ENCODE results near the gene PPP1R3F.

PPP1R3F gene

DNA sequence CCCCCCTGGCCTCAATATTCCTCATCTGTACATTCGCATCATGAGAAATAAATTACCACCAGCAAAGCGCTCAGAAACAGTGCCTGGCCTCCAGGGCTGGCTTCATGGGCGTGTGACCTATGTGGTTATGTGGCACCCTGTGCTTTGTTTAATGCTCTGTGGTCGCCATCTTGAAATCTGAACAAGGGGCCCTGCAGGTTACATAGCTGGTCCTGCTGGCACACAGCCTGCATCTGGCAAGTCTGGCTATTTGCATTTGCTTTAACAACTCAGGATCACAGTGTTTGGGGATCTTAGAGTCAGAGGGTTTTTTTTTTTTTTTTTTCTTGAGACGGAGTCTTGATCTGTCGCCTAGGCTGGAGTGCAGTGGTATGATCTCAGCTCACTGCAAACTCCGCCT lies 15.0 kb upstream of the PPP1R3F start:
- DNase-seq (ENCODE audit: low read depth in 2 of 2), result no peak
- H3K4me3 ChIP-seq (replicated peaks in 1 of 2; ENCODE audit: low read depth in 2 of 2, low read length in 2 of 2), result no peak overlapping the region
- TF ChIP-seq, protein P1, sequence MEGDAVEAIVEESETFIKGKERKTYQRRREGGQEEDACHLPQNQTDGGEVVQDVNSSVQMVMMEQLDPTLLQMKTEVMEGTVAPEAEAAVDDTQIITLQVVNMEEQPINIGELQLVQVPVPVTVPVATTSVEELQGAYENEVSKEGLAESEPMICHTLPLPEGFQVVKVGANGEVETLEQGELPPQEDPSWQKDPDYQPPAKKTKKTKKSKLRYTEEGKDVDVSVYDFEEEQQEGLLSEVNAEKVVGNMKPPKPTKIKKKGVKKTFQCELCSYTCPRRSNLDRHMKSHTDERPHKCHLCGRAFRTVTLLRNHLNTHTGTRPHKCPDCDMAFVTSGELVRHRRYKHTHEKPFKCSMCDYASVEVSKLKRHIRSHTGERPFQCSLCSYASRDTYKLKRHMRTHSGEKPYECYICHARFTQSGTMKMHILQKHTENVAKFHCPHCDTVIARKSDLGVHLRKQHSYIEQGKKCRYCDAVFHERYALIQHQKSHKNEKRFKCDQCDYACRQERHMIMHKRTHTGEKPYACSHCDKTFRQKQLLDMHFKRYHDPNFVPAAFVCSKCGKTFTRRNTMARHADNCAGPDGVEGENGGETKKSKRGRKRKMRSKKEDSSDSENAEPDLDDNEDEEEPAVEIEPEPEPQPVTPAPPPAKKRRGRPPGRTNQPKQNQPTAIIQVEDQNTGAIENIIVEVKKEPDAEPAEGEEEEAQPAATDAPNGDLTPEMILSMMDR (IDR thresholded peaks at IDR 0.05; ENCODE audit: low read depth, low read length), result no peak

DNA sequence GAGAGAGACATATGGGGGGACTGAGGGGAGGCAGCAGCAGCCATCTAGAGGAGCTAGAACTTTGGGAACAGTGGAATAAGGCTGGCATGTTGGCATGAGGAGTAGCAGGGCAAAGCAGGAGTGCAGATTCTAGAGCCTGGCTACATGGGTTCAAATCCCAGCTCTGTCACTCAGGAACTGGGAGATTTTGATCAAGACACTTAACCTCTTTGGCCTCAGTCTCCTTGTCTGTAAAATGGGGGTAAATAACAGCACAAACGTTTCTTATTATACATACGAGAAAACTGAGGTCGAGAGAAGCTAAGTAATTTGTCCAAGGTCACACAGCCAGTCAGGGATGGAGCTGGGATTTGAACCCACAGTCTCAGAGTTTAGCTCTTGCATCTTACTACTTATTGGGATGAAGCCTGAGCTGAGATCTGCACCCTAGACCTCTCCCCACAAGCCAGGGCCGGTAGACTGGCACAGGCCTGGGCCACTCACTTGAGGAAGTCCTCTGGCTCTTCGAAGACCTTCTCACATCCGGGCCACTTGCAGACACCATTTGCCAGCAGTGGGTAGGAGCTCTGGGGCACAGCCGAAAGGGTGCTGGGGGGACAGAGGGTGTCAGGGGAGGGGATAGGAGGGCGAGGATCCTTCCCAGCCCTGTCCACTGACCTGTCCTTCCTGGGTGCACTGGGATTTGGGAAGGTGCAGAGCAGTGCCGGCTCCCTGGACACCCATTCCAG lies 13.2 kb upstream of the PPP1R3F start:
- H3K4me3 ChIP-seq (replicated peaks in 1 of 2; ENCODE audit: low read depth in 2 of 2, low read length in 2 of 2), result no peak overlapping the region
- no peak for DNase-seq (ENCODE audit: low read depth in 2 of 2)
- TF ChIP-seq, protein P1 (IDR thresholded peaks at IDR 0.05; ENCODE audit: low read depth, low read length), result no peak

DNA sequence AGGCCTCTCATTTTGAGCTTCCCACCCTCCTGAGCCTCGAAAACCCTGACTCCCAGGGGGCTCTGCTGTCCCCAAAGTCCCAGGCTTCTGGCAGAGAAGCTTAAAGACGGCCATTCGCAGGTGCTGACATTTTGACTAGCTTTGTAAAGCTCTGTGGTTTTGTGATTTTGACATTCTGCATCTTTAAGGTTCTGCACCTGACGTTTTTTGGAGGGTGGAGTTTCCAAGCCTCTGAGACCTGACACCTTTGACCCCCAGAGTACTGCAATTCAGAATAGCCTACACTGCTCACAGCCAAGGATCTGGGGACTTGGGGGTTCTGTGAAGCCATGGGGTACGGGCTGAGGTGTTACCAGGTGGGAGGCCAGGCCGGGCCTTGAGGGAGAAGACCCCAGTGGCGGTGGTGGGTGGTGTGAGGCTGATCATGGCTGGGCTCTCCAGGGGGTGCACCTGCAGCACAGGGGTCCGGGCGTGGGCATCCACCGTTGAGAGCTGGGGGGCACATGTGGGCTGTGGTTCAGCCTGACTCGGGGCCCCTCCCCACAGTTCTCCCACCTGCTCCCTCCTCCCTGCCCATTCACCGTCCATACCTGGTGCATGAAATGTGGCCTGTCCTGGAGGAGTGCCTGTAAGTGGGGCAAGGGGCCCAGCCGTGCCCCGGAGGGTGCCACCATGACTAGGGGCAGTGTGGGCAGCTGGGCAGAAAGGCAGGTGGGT lies 12.4 kb upstream of the PPP1R3F start:
- H3K4me3 ChIP-seq (replicated peaks in 1 of 2; ENCODE audit: low read depth in 2 of 2, low read length in 2 of 2), result no peak overlapping the region
- TF ChIP-seq, protein P1 (IDR thresholded peaks at IDR 0.05; ENCODE audit: low read depth, low read length), result no peak
- DNase-seq (ENCODE audit: low read depth in 2 of 2), result no peak

DNA sequence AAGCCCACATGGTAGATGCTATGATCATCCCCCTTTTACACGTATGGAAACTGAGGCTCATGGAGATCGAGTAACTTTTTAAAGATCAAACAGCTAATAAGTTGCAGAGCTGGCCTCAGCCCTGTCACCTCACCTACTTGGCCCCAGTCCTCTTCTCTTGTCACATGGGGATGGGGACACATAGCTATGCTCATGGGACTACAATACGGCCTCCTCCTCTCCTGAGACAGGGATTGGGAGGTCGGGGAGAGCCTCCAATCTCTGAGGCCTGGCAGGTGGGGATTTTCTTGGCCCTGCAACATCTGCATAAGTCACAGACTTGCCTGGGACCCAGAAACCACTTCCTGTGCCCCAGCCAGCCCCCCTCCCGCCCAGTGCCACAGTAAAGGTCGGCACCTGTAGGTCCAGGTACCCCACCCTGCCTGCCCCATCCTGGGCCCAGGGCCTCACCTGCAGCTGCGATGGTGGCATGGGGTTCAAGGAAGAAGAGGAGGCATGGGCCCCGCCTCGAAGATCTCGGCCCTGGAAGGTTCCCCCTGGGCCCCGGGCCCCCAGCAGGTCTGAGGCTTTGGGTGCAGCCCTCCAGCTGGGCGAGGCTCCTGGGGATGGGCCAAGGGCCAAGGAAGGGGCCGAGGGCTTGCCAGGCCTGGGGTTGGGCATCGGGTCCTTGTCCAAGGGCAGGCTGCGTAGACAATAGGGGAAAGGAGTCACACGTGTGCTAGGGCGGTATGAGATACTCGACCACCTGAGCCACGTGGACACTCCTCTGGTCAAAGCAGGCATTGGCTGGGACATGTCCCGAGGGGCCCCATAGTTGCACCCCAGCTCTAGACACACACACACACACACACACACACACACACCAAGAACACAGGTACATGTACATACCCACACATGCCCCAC lies 11.5 kb upstream of the PPP1R3F start:
- H3K4me3 ChIP-seq (replicated peaks in 1 of 2; ENCODE audit: low read depth in 2 of 2, low read length in 2 of 2), result no peak overlapping the region
- TF ChIP-seq, protein P1 (IDR thresholded peaks at IDR 0.05; ENCODE audit: low read depth, low read length), result no peak
- DNase-seq (ENCODE audit: low read depth in 2 of 2), result no peak

DNA sequence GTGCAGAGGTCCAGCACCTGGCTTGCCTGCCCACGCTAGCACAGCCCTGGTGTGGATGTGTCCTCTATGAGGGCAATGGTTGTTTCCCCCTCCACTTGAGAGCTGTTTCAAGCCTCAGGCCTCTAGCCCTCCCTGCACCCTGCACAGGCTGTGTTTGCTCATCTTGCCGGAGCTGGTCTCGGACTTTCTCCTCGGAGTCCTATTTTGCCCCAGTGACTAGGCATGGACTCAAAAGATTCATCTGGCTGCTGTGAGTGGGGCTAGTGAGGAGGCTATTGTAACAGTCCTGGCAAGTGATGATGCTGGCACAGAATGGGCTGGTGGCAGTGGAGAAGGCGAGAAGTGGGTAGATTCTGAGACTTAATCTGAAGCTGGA lies 10.9 kb upstream of the PPP1R3F start:
- no peak for DNase-seq (ENCODE audit: low read depth in 2 of 2)
- no peak overlapping the region for H3K4me3 ChIP-seq (replicated peaks in 1 of 2; ENCODE audit: low read depth in 2 of 2, low read length in 2 of 2)
- TF ChIP-seq, protein P1 (IDR thresholded peaks at IDR 0.05; ENCODE audit: low read depth, low read length), result no peak

DNA sequence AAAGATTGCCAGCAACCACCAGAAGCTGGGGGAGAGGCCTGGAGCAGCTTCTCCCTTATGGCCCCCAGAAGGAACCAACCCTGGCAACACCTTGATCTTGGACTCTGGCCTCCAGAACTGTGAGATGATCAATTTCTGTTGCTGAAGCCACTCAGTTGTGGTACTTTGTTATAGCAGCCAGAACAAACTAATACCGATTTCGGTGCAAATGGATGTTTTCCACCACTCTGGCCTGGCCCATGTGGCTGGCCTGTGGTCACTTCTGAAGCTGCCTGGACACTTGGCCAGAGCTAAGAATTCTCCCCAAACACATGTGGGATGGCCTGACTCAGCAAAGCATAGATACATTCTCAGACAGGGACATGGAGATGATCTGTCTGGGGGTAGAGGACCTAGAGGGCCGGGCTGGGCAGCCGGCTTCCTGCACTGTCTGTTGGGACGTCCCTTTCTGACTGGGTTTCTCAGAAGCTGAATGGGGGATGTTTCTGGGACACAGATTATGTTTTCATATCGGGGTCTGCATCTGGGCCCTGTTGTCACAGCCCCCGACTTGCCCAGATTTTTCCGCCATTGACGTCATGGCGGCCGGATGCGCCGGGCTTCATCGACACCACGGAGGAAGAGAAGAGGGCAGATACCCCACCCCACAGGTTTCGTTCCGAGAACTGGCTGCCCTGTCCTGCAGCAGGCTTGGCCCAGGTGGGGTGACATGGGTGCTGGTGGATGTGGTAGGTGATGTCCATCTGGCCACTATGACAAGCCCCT lies 9.2 kb upstream of the PPP1R3F start:
- no peak overlapping the region for H3K4me3 ChIP-seq (replicated peaks in 1 of 2; ENCODE audit: low read depth in 2 of 2, low read length in 2 of 2)
- no peak for DNase-seq (ENCODE audit: low read depth in 2 of 2)
- TF ChIP-seq, protein P1 (IDR thresholded peaks at IDR 0.05; ENCODE audit: low read depth, low read length), result no peak

Data from cardiac fibroblast (primary cell).